Mucosa of rectum (tissue), 2 donors: ENCODE results near the gene POLR2E.

Experiments
- H3K27ac ChIP-seq, 2 donors: one replicate each; pipeline ENCODE4 v1.7.0; 2013; ENCODE audit warnings: inconsistent platforms in 2 of 2, low read depth in 2 of 2, low read length in 2 of 2
- H3K27me3 ChIP-seq, 2 donors: one replicate each; pipeline ENCODE4 v1.7.0; 2013; ENCODE audit warnings: low read length in 2 of 2; ENCODE audit not compliant: control insufficient read depth in 2 of 2, insufficient read depth in 2 of 2
- H3K36me3 ChIP-seq, 2 donors: one replicate each; pipeline ENCODE4 v1.7.0; 2013; ENCODE audit warnings: low read length in 2 of 2; ENCODE audit not compliant: control insufficient read depth in 2 of 2, insufficient read depth in 2 of 2
- H3K4me1 ChIP-seq, 2 donors: one replicate each; pipeline ENCODE4 v1.7.0; 2013; ENCODE audit warnings: low read length in 2 of 2, mild to moderate bottlenecking in 1 of 2; ENCODE audit not compliant: control insufficient read depth in 2 of 2, insufficient read depth in 2 of 2
- H3K4me3 ChIP-seq, 2 donors: one replicate each; pipeline ENCODE4 v1.7.0; 2013; ENCODE audit warnings: low read length in 2 of 2
- H3K9ac ChIP-seq, 2 donors: one replicate each; pipeline ENCODE4 v1.7.0; 2013; ENCODE audit warnings: low read length in 2 of 2, low read depth in 1 of 2, mild to moderate bottlenecking in 1 of 2
- H3K9me3 ChIP-seq, 2 donors: one replicate each; pipeline ENCODE4 v1.7.0; 2013; ENCODE audit warnings: low read length in 2 of 2; ENCODE audit not compliant: control insufficient read depth in 2 of 2
- donor health status: healthy.
- donor health status: Normal muscosa, but diverticular disease.

The POLR2E gene

DNA sequence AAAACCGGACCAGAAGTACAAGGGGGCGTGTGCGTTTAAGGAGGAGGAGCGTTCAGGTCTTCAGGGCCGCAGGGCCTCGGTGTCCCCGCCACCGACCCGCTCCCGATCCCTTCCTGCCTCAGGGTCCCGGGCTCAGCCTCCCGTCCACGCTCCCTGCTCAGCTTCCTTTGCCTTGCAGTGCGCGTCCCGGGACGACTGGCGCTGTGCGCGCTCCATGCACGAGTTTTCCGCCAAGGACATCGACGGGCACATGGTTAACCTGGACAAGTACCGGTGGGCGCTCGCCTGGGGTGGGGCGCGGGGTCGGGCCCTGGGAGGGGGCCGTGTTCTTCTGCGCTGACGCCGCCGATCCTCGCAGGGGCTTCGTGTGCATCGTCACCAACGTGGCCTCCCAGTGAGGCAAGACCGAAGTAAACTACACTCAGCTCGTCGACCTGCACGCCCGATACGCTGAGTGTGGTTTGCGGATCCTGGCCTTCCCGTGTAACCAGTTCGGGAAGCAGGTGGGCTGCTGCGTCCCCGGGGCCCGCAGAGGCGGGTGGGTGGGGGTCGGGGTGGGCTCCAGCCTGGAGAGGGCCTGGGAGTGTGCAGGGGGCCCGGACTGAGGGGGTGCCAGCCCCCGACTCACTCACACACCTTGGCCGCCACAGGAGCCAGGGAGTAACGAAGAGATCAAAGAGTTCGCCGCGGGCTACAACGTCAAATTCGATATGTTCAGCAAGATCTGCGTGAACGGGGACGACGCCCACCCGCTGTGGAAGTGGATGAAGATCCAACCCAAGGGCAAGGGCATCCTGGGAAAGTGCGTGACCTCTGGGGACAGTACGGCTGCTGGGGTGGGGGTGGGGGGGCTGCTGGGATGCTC, 10.1 kb upstream of the POLR2E start:
- H3K27ac ChIP-seq = peak overlapping the region; percentile 99
- H3K36me3 ChIP-seq = peaks cover 0 to 6% of the 10 kb centered on the region in 2 donors
- peaks cover 24% of the 10 kb centered on the region in 2 donors for H3K4me1 ChIP-seq
- no peaks in the 10 kb centered on the region for H3K9me3 ChIP-seq
- peak overlapping the region; percentile 76 to 77 for H3K4me3 ChIP-seq
- no peaks in the 10 kb centered on the region for H3K27me3 ChIP-seq
- H3K9ac ChIP-seq = peak overlapping the region; percentile 70 to 90

GRCh38 chr19:1104311-1105007, 9.3 kb upstream of the POLR2E start:
- Histone ChIP-seq H3K27me3 (no peaks in the 10 kb centered on the region), H3K9me3 (no peaks in the 10 kb centered on the region), H3K4me1 (peaks cover 24% of the 10 kb centered on the region in 2 donors), H3K36me3 (peaks cover 0 to 2% of the 10 kb centered on the region in 2 donors), H3K4me3 (peak overlapping the region; percentile 76 to 77), H3K9ac (peak overlapping the region; percentile 75 to 90), H3K27ac (peak overlapping the region; percentile 99)

- H3K27me3 ChIP-seq = no peaks in the 10 kb centered on the region
- H3K4me1 ChIP-seq = peaks cover 27 to 28% of the 10 kb centered on the region in 2 donors
- peak within 1 kb of the TSS; percentile 99 for H3K27ac ChIP-seq
- H3K9ac ChIP-seq = peak within 1 kb of the TSS; percentile 75 to 90
- H3K9me3 ChIP-seq = no peaks in the 10 kb centered on the region
- H3K36me3 ChIP-seq = peaks cover 0 to 2% of the 10 kb centered on the region in 2 donors
- peak within 1 kb of the TSS; percentile 76 to 77 for H3K4me3 ChIP-seq
Measured at GRCh38 chr19:1103708-1104310, 8.6 kb upstream of the POLR2E start, which contains the start of gene GPX4. Gene GPX4 (plus strand): TSS chr19:1103994. CDS start chr19:1104044, 50 bp downstream.

- peak overlapping the region; percentile 14 to 74 for H3K4me3 ChIP-seq
- peaks cover 0 to 2% of the 10 kb centered on the region in 2 donors for H3K36me3 ChIP-seq
- H3K4me1 ChIP-seq = peaks cover 33% of the 10 kb centered on the region in 2 donors
- no peaks in the 10 kb centered on the region for H3K9me3 ChIP-seq
- peak overlapping the region; percentile 83 to 99 for H3K27ac ChIP-seq
- no peaks in the 10 kb centered on the region for H3K27me3 ChIP-seq
- H3K9ac ChIP-seq = peak overlapping the region; percentile 54 to 68
Measured at GRCh38 chr19:1103132-1103707, 8.0 kb upstream of the POLR2E start.

GRCh38 chr19:1102407-1103131, 7.4 kb upstream of the POLR2E start:
- H3K4me3 ChIP-seq = no peak overlapping the region
- H3K9ac ChIP-seq = peak overlapping the region; percentile 18 to 32

DNA sequence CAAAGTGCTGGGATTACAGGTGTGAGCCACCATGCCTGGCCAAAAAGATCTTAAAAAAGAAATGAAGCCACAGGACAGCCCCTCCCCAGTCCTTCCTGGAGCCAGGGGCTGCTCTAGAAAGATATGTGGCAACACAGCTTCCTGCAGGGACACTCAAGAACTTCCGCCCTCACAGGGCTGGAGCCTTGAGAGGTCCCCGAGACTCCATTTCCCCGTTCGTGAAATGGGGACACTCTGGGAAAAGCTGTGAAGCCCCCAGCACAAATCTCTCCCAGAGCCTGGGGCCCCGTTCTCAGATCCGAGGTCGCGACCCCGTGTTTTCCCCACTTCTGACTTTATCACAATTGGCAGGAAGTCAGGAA, 6.1 kb upstream of the POLR2E start:
- H3K27ac ChIP-seq = peak overlapping the region; percentile 83 to 99
- no peaks in the 10 kb centered on the region for H3K27me3 ChIP-seq
- peak overlapping the region; percentile 24 to 51 for H3K9ac ChIP-seq
- peak overlapping the region in 1 of 2 donors; percentile 22 for H3K4me3 ChIP-seq
- peaks cover 32 to 38% of the 10 kb centered on the region in 2 donors for H3K4me1 ChIP-seq
- no peaks in the 10 kb centered on the region for H3K9me3 ChIP-seq
- H3K36me3 ChIP-seq = no peaks in the 10 kb centered on the region

More at GRCh38 chr19:1102407-1103131, 7.4 kb upstream of the POLR2E start:
- H3K4me1 ChIP-seq = peaks cover 35 to 38% of the 10 kb centered on the region in 2 donors
- H3K27ac ChIP-seq = peak overlapping the region; percentile 83 to 99
- no peaks in the 10 kb centered on the region for H3K9me3 ChIP-seq
- H3K27me3 ChIP-seq = no peaks in the 10 kb centered on the region
- H3K36me3 ChIP-seq = peaks cover 0 to 2% of the 10 kb centered on the region in 2 donors

DNA sequence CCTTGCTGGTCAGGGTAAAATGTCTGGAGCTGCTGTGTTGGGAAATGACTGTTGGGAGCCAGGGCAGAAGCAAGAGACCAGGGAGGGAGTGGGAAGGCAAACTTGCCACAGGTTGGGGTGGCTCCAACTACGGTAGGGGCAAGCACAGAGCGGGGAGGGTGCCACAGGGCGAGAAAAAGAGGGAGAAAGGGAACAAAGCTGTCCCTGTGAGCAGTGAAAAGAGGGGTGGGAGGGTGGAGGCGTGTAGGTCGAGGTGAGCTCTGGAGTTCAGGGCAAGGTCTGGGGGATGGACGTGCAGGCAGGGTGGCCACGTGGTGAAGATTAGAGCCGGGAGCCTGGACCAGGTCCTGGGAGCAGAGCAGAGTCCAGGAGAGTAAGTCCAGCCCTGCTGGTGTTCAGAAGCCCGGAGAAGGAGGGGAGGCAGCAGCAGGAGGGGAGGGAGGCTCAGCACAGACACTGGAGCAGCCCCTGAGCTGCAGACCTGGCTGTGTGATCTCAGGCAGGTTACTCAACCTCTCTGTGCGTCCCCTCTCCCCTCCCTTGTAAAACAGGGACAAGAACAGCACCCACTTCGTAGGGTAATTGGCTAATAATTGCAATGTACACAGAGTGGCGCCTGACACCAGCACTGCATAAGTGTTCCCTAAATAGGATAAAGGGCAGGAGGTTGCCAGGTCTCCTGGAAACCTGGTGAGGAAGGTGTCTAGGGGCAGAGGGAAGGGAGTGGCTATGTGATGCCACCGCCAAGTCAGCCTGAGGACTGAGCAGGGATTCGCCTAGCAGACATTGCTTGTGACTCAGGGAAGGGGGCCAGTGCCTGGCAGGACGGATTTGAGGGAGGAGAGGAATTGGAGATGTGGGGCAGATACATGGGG, 3.2 kb upstream of the POLR2E start:
- Histone ChIP-seq H3K4me3 (peak overlapping the region in 1 of 2 donors; percentile 16), H3K9ac (peak overlapping the region in 1 of 2 donors; percentile 48), H3K36me3 (peaks cover 0 to 2% of the 10 kb centered on the region in 2 donors), H3K27me3 (no peaks in the 10 kb centered on the region), H3K9me3 (no peaks in the 10 kb centered on the region), H3K27ac (peak overlapping the region; percentile 43 to 48), H3K4me1 (peaks cover 37 to 45% of the 10 kb centered on the region in 2 donors)

DNA sequence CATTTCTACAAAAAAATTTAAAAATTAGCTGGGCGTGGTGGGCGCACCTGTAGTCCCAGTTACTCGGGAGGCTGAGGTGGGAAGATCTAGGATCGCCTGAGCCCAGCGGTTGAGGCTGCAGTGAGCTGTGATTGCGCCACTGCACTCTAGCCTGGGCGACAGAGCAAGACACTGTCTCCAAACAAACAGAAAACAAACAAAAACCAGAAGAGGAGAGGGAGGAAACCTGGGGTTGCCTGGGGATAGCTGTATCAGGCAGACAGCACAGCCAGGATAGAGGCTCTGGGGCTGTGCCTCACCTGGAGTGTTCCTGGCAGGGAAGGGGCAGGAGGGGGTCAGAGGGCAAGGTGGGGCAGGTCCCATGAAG, 2.6 kb upstream of the POLR2E start:
- H3K9me3 ChIP-seq = no peaks in the 10 kb centered on the region
- H3K27me3 ChIP-seq = no peaks in the 10 kb centered on the region
- peaks cover 31 to 40% of the 10 kb centered on the region in 2 donors for H3K4me1 ChIP-seq
- peak overlapping the region in 1 of 2 donors; percentile 33 for H3K9ac ChIP-seq
- peak overlapping the region; percentile 43 to 47 for H3K27ac ChIP-seq
- H3K36me3 ChIP-seq = peaks cover 0 to 2% of the 10 kb centered on the region in 2 donors
- H3K4me3 ChIP-seq = no peak overlapping the region

GRCh38 chr19:1094655-1094977, 559 bp downstream of the POLR2E start:
- Histone ChIP-seq H3K9me3 (no peaks in the 10 kb centered on the region), H3K4me3 (peak overlapping the region; percentile 73 to 93), H3K27ac (peak overlapping the region in 1 of 2 donors; percentile 52), H3K4me1 (peaks cover 22 to 25% of the 10 kb centered on the region in 2 donors), H3K9ac (peak overlapping the region; percentile 80 to 90), H3K27me3 (no peaks in the 10 kb centered on the region), H3K36me3 (peaks cover 9 to 15% of the 10 kb centered on the region in 2 donors)
